Fibroblast of lung (primary cell): ENCODE measurements around the gene TRUB2.

Experiments used
- EZH2 ChIP-seq: IDR thresholded peaks from 2 replicates; pipeline ENCODE4 v1.5.1; 2012; ENCODE audit warnings: low read length, control low read depth, mild to moderate bottlenecking; ENCODE audit errors: missing control alignments
- TF ChIP-seq, protein P1 (sequence below), 2 donors: IDR thresholded peaks in 1 of 2; conservative IDR thresholded peaks in 1 of 2; 1 replicate in 1 of 2; 2 replicates in 1 of 2; pipeline ENCODE4 v1.5.1; 2011 to 2012; ENCODE audit warnings: low read length in 2 of 2, control low read depth in 1 of 2, inconsistent platforms in 1 of 2, low read depth in 1 of 2, mild to moderate bottlenecking in 1 of 2

GRCh38 chr9:128258326-128258725 is 63.9 kb downstream of the TRUB2 start:
- TF ChIP-seq, protein P1, sequence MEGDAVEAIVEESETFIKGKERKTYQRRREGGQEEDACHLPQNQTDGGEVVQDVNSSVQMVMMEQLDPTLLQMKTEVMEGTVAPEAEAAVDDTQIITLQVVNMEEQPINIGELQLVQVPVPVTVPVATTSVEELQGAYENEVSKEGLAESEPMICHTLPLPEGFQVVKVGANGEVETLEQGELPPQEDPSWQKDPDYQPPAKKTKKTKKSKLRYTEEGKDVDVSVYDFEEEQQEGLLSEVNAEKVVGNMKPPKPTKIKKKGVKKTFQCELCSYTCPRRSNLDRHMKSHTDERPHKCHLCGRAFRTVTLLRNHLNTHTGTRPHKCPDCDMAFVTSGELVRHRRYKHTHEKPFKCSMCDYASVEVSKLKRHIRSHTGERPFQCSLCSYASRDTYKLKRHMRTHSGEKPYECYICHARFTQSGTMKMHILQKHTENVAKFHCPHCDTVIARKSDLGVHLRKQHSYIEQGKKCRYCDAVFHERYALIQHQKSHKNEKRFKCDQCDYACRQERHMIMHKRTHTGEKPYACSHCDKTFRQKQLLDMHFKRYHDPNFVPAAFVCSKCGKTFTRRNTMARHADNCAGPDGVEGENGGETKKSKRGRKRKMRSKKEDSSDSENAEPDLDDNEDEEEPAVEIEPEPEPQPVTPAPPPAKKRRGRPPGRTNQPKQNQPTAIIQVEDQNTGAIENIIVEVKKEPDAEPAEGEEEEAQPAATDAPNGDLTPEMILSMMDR (conservative IDR thresholded peaks at IDR 0.05 in 1 of 2, IDR thresholded peaks at IDR 0.05 in 1 of 2; ENCODE audit: low read depth in 1 of 2, low read length in 2 of 2) = no peak
- no peak for TF ChIP-seq EZH2
